Esophagus muscularis mucosa (tissue), 4 donors: ENCODE data around the gene PTPRCAP. TPM values are rescaled to one million over a fixed set of nuclear protein-coding genes. Genes with fewer than 3 reads are reported as not detected.

Source experiments
- DNase-seq: peaks from one replicate; pipeline ENCODE4 v3.0.0-alpha.2; 2017; ENCODE audit errors: extremely low spot score
- H3K27ac ChIP-seq, 4 donors: fragments of 200-600 bp; sonication (generic); replicated peaks in 1 of 4; 1 replicate in 3 of 4; 2 replicates in 1 of 4; pipeline ENCODE4 v1.5.1; 2016 to 2019; ENCODE audit warnings: mild to moderate bottlenecking in 1 of 4
- H3K27me3 ChIP-seq, 4 donors: fragments of 200-600 bp; sonication (generic); one replicate each; pipeline versions ENCODE4 v1.5.1 to v1.6.0; 2016 to 2019
- H3K36me3 ChIP-seq, 4 donors: fragments of 200-600 bp; sonication (generic); one replicate each; pipeline ENCODE4 v1.5.1; 2016 to 2019
- H3K4me1 ChIP-seq, 4 donors: fragments of 200-600 bp; sonication (generic); one replicate each; pipeline ENCODE4 v1.5.1; 2016 to 2019
- H3K4me3 ChIP-seq, 4 donors: fragments of 200-600 bp; sonication (generic); 1 replicate in 2 of 4; 2 replicates in 2 of 4; pipeline ENCODE4 v1.5.1; 2016 to 2019; ENCODE audit warnings: mild to moderate bottlenecking in 4 of 4, moderate library complexity in 1 of 4
- H3K9me3 ChIP-seq, 4 donors: fragments of 200-600 bp; sonication (generic); 1 replicate in 3 of 4; 2 replicates in 1 of 4; pipeline ENCODE4 v1.5.1; 2016 to 2019
- EP300 ChIP-seq: sonication (generic); formaldehyde crosslinking; IDR thresholded peaks from one replicate; pipeline ENCODE4 v1.6.1; 2017; ENCODE audit warnings: antibody characterized with exemption
- POLR2A ChIP-seq: fragments of 450-650 bp; IDR thresholded peaks from one replicate; pipeline ENCODE4 v1.6.1; 2017; ENCODE audit warnings: antibody characterized with exemption, moderate library complexity, mild to moderate bottlenecking, low read depth
- POLR2AphosphoS5 ChIP-seq, 2 donors: sonication (generic); formaldehyde crosslinking; IDR thresholded peaks; one replicate each; pipeline ENCODE4 v1.6.1; 2017; ENCODE audit warnings: antibody characterized with exemption in 2 of 2
- WGBS: methylation state at CpG from one replicate; pipeline ENCODE4 v1.1.5; 2018; 5-methylcytosine and 5-hydroxymethylcytosine counted together
- intact Hi-C: fragments of 100-400 bp; cut with DNase I; formaldehyde crosslinking; loops from one replicate; pipeline ENCODE4 v1.15.1; 2023
- total RNA-seq, 4 donors: library from RNA; depleted of rRNA; stranded (reverse); fragments of >200 nt; gene quantifications; one replicate each; pipeline versions ENCODE4 v1.1.0 to v1.2.1, GENCODE V29; 2016
- TF ChIP-seq, protein P1 (sequence below), 3 experiments: fragments of 200-600 bp in 2 of 3; fragments of 450-650 bp in 1 of 3; sonication (generic) in 2 of 3; IDR thresholded peaks; one replicate each; pipeline ENCODE4 v1.5.1; 2017 to 2019; ENCODE audit warnings: antibody characterized with exemption in 3 of 3, mild to moderate bottlenecking in 2 of 3, moderate library complexity in 1 of 3

The PTPRCAP gene
- total RNA-seq, 4 donors from 2014 or later = 2.4 to 8.9 (median 3.6) TPM

DNA sequence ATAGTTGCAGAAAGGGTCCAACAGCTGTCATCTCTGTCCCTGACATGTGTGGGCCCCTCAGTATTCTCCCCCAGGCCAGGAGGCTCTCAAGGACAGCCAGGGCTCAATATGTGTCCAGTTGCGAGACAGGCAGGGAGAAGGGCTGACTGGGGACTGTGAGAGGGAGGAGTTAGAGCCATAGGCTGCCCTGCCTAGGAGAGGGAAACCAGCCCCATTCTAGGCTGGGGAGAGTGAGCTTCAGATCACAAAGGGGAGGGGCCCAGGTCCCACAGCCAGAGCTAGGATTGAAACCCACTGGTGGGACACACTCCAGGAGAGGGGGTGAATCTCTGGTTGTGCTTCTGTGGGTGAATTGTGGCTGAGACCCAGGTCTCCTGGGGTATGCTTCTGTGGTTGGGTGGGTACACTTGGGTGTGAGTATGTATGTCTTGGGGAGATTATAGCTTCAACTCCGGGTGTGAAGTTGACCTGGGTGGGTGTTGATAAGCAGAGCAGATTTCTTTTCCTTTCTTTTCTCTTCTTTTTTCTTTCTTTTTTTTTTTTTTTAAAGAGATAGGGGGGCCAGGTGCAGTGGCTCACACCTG is 24.1 kb downstream of the PTPRCAP start:
- no peaks in the 10 kb centered on the region for H3K9me3 ChIP-seq
- intact Hi-C loops = no loop called here
- 64% methylated on average over 1 of the region's 2 CpGs for WGBS
- no peaks in the 10 kb centered on the region for H3K36me3 ChIP-seq
- no peak overlapping the region for H3K4me3 ChIP-seq
- no peak overlapping the region for H3K27ac ChIP-seq
- TF ChIP-seq, protein P1, sequence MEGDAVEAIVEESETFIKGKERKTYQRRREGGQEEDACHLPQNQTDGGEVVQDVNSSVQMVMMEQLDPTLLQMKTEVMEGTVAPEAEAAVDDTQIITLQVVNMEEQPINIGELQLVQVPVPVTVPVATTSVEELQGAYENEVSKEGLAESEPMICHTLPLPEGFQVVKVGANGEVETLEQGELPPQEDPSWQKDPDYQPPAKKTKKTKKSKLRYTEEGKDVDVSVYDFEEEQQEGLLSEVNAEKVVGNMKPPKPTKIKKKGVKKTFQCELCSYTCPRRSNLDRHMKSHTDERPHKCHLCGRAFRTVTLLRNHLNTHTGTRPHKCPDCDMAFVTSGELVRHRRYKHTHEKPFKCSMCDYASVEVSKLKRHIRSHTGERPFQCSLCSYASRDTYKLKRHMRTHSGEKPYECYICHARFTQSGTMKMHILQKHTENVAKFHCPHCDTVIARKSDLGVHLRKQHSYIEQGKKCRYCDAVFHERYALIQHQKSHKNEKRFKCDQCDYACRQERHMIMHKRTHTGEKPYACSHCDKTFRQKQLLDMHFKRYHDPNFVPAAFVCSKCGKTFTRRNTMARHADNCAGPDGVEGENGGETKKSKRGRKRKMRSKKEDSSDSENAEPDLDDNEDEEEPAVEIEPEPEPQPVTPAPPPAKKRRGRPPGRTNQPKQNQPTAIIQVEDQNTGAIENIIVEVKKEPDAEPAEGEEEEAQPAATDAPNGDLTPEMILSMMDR (IDR thresholded peaks at IDR 0.05) = no peak
- TF ChIP-seq POLR2A = no peak
- TF ChIP-seq EP300 = no peak
- TF ChIP-seq POLR2AphosphoS5 (IDR thresholded peaks at IDR 0.05) = no peak
- peaks cover 0 to 49% (median 10%) of the 10 kb centered on the region in 4 donors for H3K27me3 ChIP-seq
- DNase-seq = no peak
- H3K4me1 ChIP-seq = peaks cover 32 to 55% (median 42%) of the 10 kb centered on the region in 4 donors

DNA sequence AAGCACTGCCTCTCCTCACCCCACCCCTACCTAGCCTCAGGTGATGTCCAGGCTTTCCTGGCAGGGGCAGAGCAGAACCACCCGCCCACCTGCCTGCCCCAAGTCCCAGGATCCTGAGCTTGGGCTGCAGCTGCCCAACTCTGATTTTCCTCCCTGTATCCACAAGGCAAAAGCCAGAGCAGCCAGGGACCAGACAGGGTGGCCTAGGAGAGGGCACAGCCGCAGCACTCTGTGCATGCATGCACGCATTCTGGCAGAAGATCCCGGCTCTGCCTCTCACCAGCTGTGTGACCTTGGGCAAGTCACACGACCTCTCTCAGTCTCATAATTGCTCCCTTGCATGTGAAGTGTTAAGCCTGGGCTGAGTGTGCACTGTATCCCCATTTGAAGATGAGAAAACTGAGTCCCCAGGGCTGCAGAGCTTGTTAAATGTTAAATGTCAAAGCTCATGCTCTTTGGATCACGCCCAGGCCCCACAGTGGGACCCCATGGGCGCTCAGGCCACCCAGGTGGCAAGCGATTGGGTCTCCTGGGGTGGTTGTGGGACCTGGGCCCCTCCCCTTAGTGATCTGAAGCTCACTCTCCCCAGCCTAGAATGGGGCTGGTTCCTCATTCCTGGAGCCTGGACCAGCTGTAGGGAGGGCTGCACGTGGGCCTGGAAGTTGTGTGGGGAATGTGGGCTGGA is 24.8 kb downstream of the PTPRCAP start:
- no peaks in the 10 kb centered on the region for H3K9me3 ChIP-seq
- H3K27ac ChIP-seq = no peak overlapping the region
- TF ChIP-seq, protein P1 (IDR thresholded peaks at IDR 0.05) = no peak
- DNase-seq = no peak
- H3K27me3 ChIP-seq = peaks cover 0 to 56% (median 10%) of the 10 kb centered on the region in 4 donors
- no peaks in the 10 kb centered on the region for H3K36me3 ChIP-seq
- 82% methylated on average over 2 of the region's 9 CpGs for WGBS
- intact Hi-C loops = no loop called here
- H3K4me1 ChIP-seq = peaks cover 26 to 50% (median 39%) of the 10 kb centered on the region in 4 donors
- no peak overlapping the region for H3K4me3 ChIP-seq

DNA sequence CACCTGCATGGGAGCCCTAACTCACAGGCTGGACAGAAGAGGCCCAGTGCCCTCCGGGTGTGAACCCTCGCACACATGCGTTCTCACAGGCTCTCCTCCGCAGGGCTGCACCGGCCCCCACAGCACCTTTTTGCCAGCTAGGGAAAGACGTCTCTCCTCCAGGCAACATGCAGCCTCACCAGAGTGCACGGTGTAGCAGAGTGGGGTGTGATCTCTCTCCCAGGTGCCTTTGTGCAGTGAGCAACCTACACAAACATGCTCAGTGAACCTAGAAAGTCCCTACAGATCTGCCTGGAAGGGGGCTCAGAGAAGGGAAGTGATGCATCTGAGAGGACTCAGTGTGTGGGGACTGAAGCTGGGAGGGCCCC is 25.7 kb downstream of the PTPRCAP start:
- Histone ChIP-seq H3K36me3 (no peaks in the 10 kb centered on the region), H3K4me3 (no peak overlapping the region), H3K27me3 (peaks cover 0 to 65% (median 10%) of the 10 kb centered on the region in 4 donors), H3K27ac (no peak overlapping the region), H3K4me1 (peaks cover 17 to 41% (median 31%) of the 10 kb centered on the region in 4 donors), H3K9me3 (no peaks in the 10 kb centered on the region)
- no peak for DNase-seq
- WGBS = 65% methylated on average over 7 of the region's 7 CpGs
- intact Hi-C loops = no loop called here
- TF ChIP-seq POLR2AphosphoS5 (IDR thresholded peaks at IDR 0.05) (no peak), EP300 (no peak), POLR2A (no peak)
- TF ChIP-seq, protein P1 (IDR thresholded peaks at IDR 0.05) = no peak

- TF ChIP-seq POLR2AphosphoS5 (IDR thresholded peaks at IDR 0.05) = no peak
- WGBS = 80% methylated on average over 9 of the region's 17 CpGs
- intact Hi-C loops = no loop called here
- Histone ChIP-seq H3K27me3 (peaks cover 0 to 71% (median 10%) of the 10 kb centered on the region in 4 donors), H3K27ac (no peak overlapping the region), H3K9me3 (no peaks in the 10 kb centered on the region), H3K36me3 (no peaks in the 10 kb centered on the region), H3K4me3 (no peak overlapping the region), H3K4me1 (peaks cover 11 to 35% (median 25%) of the 10 kb centered on the region in 4 donors)
- no peak for DNase-seq
Observed at GRCh38 chr11:67410984-67411784, 26.3 kb downstream of the PTPRCAP start.

GRCh38 chr11:67410369-67410831 is 27.1 kb downstream of the PTPRCAP start:
- Histone ChIP-seq H3K36me3 (no peaks in the 10 kb centered on the region), H3K27me3 (peaks cover 0 to 79% (median 10%) of the 10 kb centered on the region in 4 donors), H3K4me3 (no peak overlapping the region), H3K27ac (no peak overlapping the region), H3K9me3 (no peaks in the 10 kb centered on the region), H3K4me1 (peaks cover 5 to 28% (median 18%) of the 10 kb centered on the region in 4 donors)
- no peak for DNase-seq
- WGBS = no CpG with 5 or more reads among the region's 15 CpGs
- intact Hi-C loops = no loop called here
- TF ChIP-seq, protein P1 (IDR thresholded peaks at IDR 0.05) = no peak
- no peak for TF ChIP-seq EP300
- TF ChIP-seq POLR2A = no peak
- TF ChIP-seq POLR2AphosphoS5 (IDR thresholded peaks at IDR 0.05) = no peak
